HEK293 (cell line): ENCODE data around the gene GNPTAB.

Experiments
- KLF7 ChIP-seq: fragments of 450-650 bp; formaldehyde crosslinking; IDR thresholded peaks from 2 replicates; pipeline ENCODE4 v1.5.1; 2016; ENCODE audit warnings: missing biosample characterization, missing genetic modification characterization, borderline replicate concordance
- OSR2 ChIP-seq: fragments of 450-650 bp; formaldehyde crosslinking; IDR thresholded peaks from 2 replicates; pipeline ENCODE4 v1.5.1; 2016; ENCODE audit warnings: missing biosample characterization, missing genetic modification characterization
- ZBTB11 ChIP-seq: fragments of 450-650 bp; formaldehyde crosslinking; conservative IDR thresholded peaks from 2 replicates; pipeline ENCODE4 v1.5.1; 2016; ENCODE audit warnings: low read depth, missing biosample characterization, missing genetic modification characterization
- ZBTB48 ChIP-seq: fragments of 450-650 bp; formaldehyde crosslinking; IDR thresholded peaks from 2 replicates; pipeline ENCODE4 v1.5.1; 2016; ENCODE audit warnings: missing biosample characterization, missing genetic modification characterization
- ZBTB7A ChIP-seq: fragments of 450-650 bp; formaldehyde crosslinking; IDR thresholded peaks from 2 replicates; pipeline ENCODE4 v1.5.1; 2016; ENCODE audit warnings: low read depth, missing biosample characterization, missing genetic modification characterization
- ZEB2 ChIP-seq: fragments of 450-650 bp; formaldehyde crosslinking; IDR thresholded peaks from 2 replicates; pipeline ENCODE4 v1.5.1; 2016; ENCODE audit warnings: missing biosample characterization, missing genetic modification characterization
- ZNF18 ChIP-seq: fragments of 450-650 bp; formaldehyde crosslinking; IDR thresholded peaks from 2 replicates; pipeline ENCODE4 v1.5.1; 2016; ENCODE audit warnings: missing biosample characterization, missing genetic modification characterization
- ZNF239 ChIP-seq: fragments of 450-650 bp; formaldehyde crosslinking; IDR thresholded peaks from 2 replicates; pipeline ENCODE4 v1.5.1; 2016; ENCODE audit warnings: missing biosample characterization, missing genetic modification characterization
- ZNF274 ChIP-seq, 2 experiments: fragments of 200-500 bp in 1 of 2; fragments of 450-650 bp in 1 of 2; sonication (Bioruptor generic) in 1 of 2; formaldehyde crosslinking in 1 of 2; IDR thresholded peaks; 2 replicates each; pipeline versions ENCODE4 v1.5.1 to v1.6.1; 2014 to 2016; ENCODE audit warnings: borderline replicate concordance in 1 of 2, inconsistent platforms in 1 of 2, low read length in 1 of 2, missing biosample characterization in 1 of 2, missing genetic modification characterization in 1 of 2
- ZNF311 ChIP-seq: fragments of 450-650 bp; formaldehyde crosslinking; IDR thresholded peaks from 2 replicates; pipeline ENCODE4 v1.5.1; 2017; ENCODE audit warnings: missing biosample characterization, missing genetic modification characterization, borderline replicate concordance
- ZNF335 ChIP-seq: fragments of 450-650 bp; formaldehyde crosslinking; conservative IDR thresholded peaks from 2 replicates; pipeline ENCODE4 v1.5.1; 2016; ENCODE audit warnings: missing biosample characterization, missing genetic modification characterization
- ZNF350 ChIP-seq: fragments of 450-650 bp; formaldehyde crosslinking; IDR thresholded peaks from 2 replicates; pipeline ENCODE4 v1.5.0; 2017; ENCODE audit warnings: missing biosample characterization, mild to moderate bottlenecking, missing genetic modification characterization
- ZNF391 ChIP-seq: fragments of 450-650 bp; formaldehyde crosslinking; IDR thresholded peaks from 2 replicates; pipeline ENCODE4 v1.5.1; 2016; ENCODE audit warnings: low read depth, missing biosample characterization, missing genetic modification characterization, borderline replicate concordance
- ZNF488 ChIP-seq: fragments of 450-650 bp; formaldehyde crosslinking; IDR thresholded peaks from 2 replicates; pipeline ENCODE4 v1.5.1; 2016; ENCODE audit warnings: missing biosample characterization, missing genetic modification characterization
- ZNF529 ChIP-seq: fragments of 450-650 bp; formaldehyde crosslinking; IDR thresholded peaks from 2 replicates; pipeline ENCODE4 v1.5.1; 2017; ENCODE audit warnings: missing genetic modification characterization, missing biosample characterization; ENCODE audit not compliant: insufficient replicate concordance
- ZNF580 ChIP-seq: fragments of 450-650 bp; formaldehyde crosslinking; IDR thresholded peaks from 2 replicates; pipeline ENCODE4 v1.5.1; 2016; ENCODE audit warnings: missing biosample characterization, missing genetic modification characterization
- ZNF621 ChIP-seq: fragments of 450-650 bp; formaldehyde crosslinking; IDR thresholded peaks from 2 replicates; pipeline ENCODE4 v1.5.1; 2017; ENCODE audit warnings: missing biosample characterization, missing genetic modification characterization
- ZNF626 ChIP-seq: fragments of 450-650 bp; sonication (Bioruptor Pico); formaldehyde crosslinking; IDR thresholded peaks from 2 replicates; pipeline ENCODE4 v1.5.1; 2018; ENCODE audit warnings: missing biosample characterization, missing genetic modification characterization, inconsistent platforms
- ZNF792 ChIP-seq: fragments of 450-650 bp; formaldehyde crosslinking; IDR thresholded peaks from 2 replicates; pipeline ENCODE4 v1.5.1; 2016; ENCODE audit warnings: missing biosample characterization, missing genetic modification characterization
- ZNF843 ChIP-seq: fragments of 450-650 bp; formaldehyde crosslinking; IDR thresholded peaks from 2 replicates; pipeline ENCODE4 v1.5.1; 2016; ENCODE audit warnings: missing biosample characterization, missing genetic modification characterization
- ZSCAN16 ChIP-seq: fragments of 450-650 bp; formaldehyde crosslinking; IDR thresholded peaks from 2 replicates; pipeline ENCODE4 v1.5.1; 2016; ENCODE audit warnings: missing biosample characterization, missing genetic modification characterization
- ZSCAN5A ChIP-seq: fragments of 450-650 bp; formaldehyde crosslinking; IDR thresholded peaks from 2 replicates; pipeline ENCODE4 v1.5.1; 2016; ENCODE audit warnings: missing biosample characterization, missing genetic modification characterization

Gene GNPTAB

GRCh38 chr12:101830367-101831325 is at the start of gene GNPTAB (continued):
- TF ChIP-seq ZSCAN16 (tag by site-specific recombination) (no peak), ZNF350 (tag by site-specific recombination) (no peak), ZEB2 (tag by site-specific recombination) (0 out of 2 replicates have a peak, but pooled peaks have one; percentile 4), ZNF626 (tag by site-specific recombination) (no peak), ZNF335 (tag by site-specific recombination) (peak; percentile 82), ZSCAN5A (no peak), ZNF529 (tag by site-specific recombination) (no peak), KLF7 (tag by site-specific recombination) (no peak), ZNF311 (tag by site-specific recombination) (no peak), ZNF792 (tag by site-specific recombination) (no peak), ZNF391 (tag by site-specific recombination) (no peak), ZBTB11 (tag by site-specific recombination) (0 out of 2 replicates have a peak, but pooled peaks have one; percentile 27), ZNF580 (tag by site-specific recombination) (0 out of 2 replicates have a peak, but pooled peaks have one; percentile 25), ZNF239 (tag by site-specific recombination) (no peak), ZNF621 (tag by site-specific recombination) (no peak), ZBTB7A (tag by site-specific recombination) (no peak), ZNF488 (tag by site-specific recombination) (no peak), ZBTB48 (no peak), ZNF18 (no peak), ZNF843 (tag by site-specific recombination) (no peak), OSR2 (tag by site-specific recombination) (no peak), ZNF274 (IDR thresholded peaks at IDR 0.05; ENCODE audit: low read length) (no peak), ZNF274 (tag by site-specific recombination; IDR thresholded peaks at IDR 0.05; ENCODE audit: borderline replicate concordance) (no peak)
